Heart left ventricle (tissue), 13 donors: ENCODE data around the gene EBP.

Source experiments
- POLR2A ChIP-seq, 2 donors: fragments of 450-650 bp; IDR thresholded peaks; one replicate each; pipeline ENCODE4 v1.6.1; 2017; ENCODE audit warnings: antibody characterized with exemption in 2 of 2, mild to moderate bottlenecking in 2 of 2, moderate library complexity in 2 of 2
- TF ChIP-seq, protein P1 (sequence below), 12 donors: fragments of 200-600 bp; sonication (generic) in 4 of 12; IDR thresholded peaks; one replicate each; pipeline versions ENCODE4 v1.5.0 to v1.8.0; 2018 to 2022; ENCODE audit warnings: antibody characterized with exemption in 12 of 12, mild to moderate bottlenecking in 5 of 12
- donor health status: ischemic (EF 13 %, LVEDD 7.1; RV severe dilation, severe dysfunction).
- donor health status: DM: no; HTN: yes; CAD: no.
- donor health status: DM: no; HTN: no; CAD: no.
- donor health status: ischemic (EF 25% LVEDD 6.9; RV normal size, moderate dysfunction).
- donor health status: ischemic (EF 25% LVEDD 5.7; RV mildly dilated, moderate dysfunction).
- donor health status: ischemic (EF 35%, LVEDD 5.7; RV mildly dilated, moderate dysfunction).
- donor health status: nonischemic (EF 11% LVEDD 7.7; RV severe dilation, severe dysfunction).
- donor health status: DM: yes; HTN: yes; CAD: no.
- donor health status: PGD.
- donor health status: ischemic (EF 29% LVEDD 5.4; RV normal size, mild dysfunction).
- donor health status: nonischemic (EF 23%, LVEDD 6.1; RV moderate dilation, normal function).

DNA sequence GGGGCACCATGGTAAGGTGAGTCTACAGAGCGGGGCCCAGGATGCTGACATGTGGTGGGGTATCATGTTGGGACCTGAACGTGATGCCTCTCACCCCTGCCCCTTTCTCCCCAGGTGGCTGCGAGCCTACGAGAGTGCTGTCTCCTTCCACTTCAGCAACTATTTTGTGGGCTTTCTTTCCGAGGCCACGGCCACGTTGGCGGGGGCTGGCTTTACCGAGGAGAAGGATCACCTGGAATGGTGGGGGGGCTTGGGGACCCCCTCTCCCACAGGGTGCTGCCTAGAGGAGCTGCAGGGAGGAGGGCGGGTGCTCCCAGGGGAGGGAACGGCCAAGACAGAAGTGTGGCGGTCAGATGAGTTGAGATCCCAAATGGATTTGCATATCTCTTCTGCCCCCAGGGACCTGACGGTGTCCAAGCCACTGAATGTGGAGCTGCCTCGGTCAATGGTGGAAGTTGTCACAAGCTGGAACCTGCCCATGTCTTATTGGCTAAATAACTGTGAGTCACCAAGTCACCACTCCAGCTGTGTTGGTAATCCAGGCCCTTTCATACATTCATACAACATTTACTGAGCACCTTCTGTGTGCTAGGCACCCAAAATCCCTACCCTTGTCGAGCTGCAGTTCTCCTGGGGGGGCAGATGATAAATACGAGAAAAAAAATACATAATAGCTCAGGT, 7.3 kb upstream of the EBP start:
- TF ChIP-seq POLR2A (IDR thresholded peaks at IDR 0.05): no peak
- TF ChIP-seq, protein P1, sequence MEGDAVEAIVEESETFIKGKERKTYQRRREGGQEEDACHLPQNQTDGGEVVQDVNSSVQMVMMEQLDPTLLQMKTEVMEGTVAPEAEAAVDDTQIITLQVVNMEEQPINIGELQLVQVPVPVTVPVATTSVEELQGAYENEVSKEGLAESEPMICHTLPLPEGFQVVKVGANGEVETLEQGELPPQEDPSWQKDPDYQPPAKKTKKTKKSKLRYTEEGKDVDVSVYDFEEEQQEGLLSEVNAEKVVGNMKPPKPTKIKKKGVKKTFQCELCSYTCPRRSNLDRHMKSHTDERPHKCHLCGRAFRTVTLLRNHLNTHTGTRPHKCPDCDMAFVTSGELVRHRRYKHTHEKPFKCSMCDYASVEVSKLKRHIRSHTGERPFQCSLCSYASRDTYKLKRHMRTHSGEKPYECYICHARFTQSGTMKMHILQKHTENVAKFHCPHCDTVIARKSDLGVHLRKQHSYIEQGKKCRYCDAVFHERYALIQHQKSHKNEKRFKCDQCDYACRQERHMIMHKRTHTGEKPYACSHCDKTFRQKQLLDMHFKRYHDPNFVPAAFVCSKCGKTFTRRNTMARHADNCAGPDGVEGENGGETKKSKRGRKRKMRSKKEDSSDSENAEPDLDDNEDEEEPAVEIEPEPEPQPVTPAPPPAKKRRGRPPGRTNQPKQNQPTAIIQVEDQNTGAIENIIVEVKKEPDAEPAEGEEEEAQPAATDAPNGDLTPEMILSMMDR (IDR thresholded peaks at IDR 0.05): no peak
